Uterus (tissue), 2 donors: Measurements from ENCODE around the gene KCNN3.

ENCODE experiments used
- CTCF ChIP-seq, 4 experiments: fragments of 200-600 bp in 2 of 4; fragments of 450-650 bp in 2 of 4; sonication (generic) in 2 of 4; IDR thresholded peaks; one replicate each; pipeline ENCODE4 v1.5.1; 2016 to 2019; ENCODE audit warnings: antibody characterized with exemption in 4 of 4, mild to moderate bottlenecking in 2 of 4, moderate library complexity in 1 of 4
- POLR2A ChIP-seq, 2 donors: fragments of 450-650 bp; IDR thresholded peaks; one replicate each; pipeline ENCODE4 v1.6.1; 2016; ENCODE audit warnings: antibody characterized with exemption in 2 of 2, mild to moderate bottlenecking in 1 of 2, moderate library complexity in 1 of 2

GRCh38 chr1:154899041-154899440 is 29.0 kb upstream of the KCNN3 start:
- TF ChIP-seq POLR2A (IDR thresholded peaks at IDR 0.05) (no peak), CTCF (IDR thresholded peaks at IDR 0.05) (no peak)
